HG03108 (cell line): ENCODE results near the gene PLEKHM3.

Experiments used
- ATAC-seq: cut with Tn5 transposase; IDR thresholded peaks from one replicate; pipeline ENCODE4 v1.9.1; 2021; ENCODE audit warnings: moderate library complexity; ENCODE audit not compliant: unreplicated experiment

PLEKHM3 gene, protein sequence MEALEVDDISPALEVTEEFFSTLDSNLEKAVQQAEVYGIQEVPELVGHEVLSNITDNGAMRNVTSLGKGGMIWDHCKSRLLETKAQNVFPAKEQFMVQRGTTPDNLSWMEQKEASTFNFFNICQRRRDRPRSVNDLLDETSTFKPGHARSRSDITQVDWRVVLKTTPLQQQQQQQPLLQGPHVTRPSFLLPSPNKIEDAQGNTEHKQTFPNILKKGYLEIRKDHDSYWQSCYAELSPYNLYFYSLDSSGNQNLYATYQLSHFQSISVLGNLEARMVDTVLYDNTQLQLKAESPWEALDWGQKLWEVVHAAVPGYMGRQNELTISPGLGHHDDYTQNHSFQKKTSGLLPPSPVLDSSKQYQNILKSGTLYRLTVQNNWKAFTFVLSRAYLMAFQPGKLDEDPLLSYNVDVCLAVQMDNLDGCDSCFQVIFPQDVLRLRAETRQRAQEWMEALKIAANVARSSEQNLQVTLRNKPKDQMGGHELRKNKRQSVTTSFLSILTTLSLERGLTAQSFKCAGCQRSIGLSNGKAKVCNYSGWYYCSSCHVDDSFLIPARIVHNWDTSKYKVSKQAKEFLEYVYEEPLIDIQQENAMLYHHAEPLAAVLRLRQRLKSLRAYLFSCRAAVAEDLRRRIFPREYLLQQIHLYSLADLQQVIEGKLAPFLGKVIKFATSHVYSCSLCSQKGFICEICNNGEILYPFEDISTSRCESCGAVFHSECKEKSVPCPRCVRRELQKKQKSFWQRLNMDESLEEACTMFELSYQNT

DNA sequence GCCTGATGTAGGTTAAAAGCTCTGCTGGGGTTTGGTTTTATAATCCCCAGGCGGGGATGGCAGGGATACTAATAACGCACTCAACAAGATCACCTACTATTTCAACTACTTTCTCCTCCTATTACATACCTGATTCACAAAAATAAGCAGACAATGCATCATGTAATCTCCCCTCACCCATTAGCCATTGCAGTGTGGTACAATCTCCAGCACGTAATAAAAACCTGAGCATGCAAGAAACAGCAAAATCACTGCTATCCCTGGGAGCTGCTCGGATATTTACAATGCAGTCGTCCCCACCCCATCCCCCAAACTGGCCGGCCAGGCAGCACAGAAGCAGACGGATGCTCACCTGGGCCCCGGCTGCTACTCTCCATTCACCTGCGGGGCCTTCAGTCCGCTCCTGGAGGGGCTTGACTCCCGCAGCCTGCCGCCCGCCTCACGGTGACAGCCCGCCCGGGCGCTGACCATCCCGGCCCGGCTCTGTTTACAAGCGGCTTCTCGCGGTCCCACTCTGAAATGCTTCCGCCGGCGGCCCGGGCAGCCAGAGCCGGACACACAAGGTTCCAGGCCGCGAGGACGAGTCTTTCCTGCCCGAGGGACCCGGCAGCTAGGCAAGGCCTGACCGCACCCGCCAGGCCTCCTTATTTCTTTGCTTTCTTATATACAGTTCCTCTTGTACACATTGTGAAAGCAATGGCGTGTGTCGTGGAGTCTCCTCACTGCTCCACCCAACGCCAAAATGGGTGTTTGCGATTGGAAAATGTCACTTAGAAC lies at the start of gene PLEKHM3:
PLEKHM3 (minus strand) TSS at position 491 of the 777 bp plus-strand sequence. CDS start 23,888 bp downstream, outside the sequence.
- peak; percentile 93 for ATAC-seq

DNA sequence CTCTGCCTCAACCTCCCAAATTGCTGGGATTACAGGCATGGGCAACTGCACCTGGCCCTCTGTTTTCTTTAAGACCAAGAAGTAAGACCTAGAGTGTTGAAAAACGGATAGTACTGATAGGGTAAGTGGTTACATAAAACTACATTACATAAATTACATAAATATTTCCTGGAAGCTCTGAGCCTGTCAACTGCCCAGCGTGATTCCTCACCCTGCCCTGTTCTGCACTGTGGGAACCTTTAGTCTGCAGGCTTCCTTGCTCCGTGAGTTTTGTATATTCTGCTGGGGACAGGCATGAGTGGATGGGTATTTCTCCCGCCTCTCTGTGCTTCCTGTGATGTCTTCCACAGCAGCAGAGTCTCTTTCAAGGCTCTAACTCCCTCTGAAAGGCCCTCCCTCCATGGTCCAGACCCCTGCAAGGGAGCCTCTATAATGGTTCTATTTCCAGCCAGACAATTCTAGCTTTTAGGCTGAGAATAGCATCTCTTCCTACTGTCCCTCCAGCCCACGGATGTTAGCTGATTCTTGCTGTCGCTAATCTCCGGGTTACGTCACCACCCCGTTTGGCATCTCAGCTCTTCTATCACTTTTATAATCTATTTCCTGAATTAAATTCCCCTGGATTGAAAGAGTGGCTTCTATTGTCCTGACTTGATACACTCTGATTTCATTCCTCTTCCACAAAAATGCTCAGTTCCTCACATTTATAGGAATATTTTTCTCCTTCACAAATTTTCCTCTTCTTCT lies 49.5 kb upstream of the PLEKHM3 start:
- ATAC-seq, result no peak

DNA sequence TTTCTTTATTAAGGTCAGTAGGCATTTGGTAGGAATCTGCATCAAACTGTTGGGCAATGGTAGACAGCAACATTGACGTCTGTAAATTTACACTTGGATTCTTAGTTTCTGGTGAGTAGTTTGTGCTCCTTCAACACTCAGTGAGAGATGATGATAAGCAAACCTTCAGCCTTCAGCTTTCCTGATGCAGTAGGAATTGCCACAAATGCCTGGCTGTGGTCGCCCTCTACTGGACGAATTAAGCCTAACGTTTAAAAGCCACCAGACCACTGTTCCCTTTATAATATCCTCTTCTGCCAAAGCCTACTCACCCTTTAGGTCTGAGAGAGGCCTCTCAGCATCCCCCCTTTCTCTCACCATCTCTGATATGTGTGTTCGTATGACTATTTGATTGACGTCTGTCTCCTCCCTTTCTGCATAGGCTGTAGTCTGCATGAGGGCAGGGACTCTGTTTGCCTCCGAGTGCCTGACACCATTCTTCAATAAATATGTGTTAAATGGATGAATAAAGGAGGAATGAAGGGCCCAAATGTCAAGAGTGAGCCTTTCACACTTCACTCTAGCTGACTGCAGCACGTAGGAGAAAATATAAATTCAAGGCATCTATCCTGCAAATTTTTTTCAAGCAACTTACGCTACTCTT lies 47.0 kb upstream of the PLEKHM3 start:
- ATAC-seq, result peak; percentile 76

DNA sequence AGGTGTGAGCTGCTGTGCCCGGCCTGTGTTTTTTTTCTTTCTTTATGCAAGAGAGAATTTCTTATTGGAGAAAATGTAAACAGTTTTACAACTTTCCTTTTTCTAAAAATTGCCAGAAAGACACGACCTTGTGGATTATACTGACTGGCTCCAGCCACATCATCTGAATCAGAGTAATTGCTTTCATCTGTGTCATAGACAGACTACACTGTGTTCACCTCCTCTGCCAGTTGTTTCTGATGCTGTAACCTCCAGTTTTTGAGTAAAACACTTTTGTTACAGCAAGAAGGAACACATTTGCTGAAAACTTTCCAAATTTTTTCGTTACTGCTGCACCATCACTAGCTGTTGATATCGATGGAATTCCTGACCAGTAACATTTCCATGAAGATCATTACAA lies 43.9 kb upstream of the PLEKHM3 start:
- ATAC-seq, result no peak

DNA sequence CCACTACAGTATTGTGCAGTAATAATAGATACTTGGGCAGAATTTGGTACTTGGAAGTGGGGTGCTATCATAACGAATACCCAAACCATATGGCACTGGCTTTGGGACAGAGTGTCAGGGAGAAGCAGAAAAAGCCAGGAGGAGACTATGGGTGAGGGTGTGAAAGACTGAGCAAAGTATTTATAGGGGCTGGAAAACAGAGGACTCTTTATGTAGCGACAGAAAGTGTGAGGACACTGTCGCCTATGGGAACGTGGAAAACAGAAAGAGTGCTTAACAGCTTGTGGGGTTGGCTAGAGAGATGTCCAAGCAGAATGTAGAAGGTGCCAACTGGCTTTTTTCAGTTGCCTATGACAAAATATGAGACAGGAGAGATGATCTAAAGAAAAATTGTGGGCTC lies 40.7 kb upstream of the PLEKHM3 start:
- ATAC-seq, result no peak

DNA sequence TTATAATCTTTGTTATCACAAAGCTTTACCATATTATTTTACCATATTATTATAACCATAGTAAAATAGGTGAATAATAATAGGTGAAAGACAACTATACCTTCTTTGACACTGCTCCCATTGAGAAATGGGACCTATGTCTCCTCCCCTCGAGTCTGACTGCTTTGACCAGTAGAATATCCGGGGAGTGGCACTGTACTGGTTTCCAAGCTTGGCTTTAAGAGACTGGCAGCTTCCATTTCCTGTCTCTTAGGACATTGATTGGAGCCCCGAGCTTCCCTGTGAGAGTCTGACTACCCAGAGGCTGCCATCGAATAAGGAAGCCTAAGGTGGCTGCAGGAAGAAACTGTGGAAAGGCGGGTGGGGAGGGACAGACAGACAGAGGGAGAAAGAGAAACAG lies 40.1 kb upstream of the PLEKHM3 start:
- no peak for ATAC-seq

DNA sequence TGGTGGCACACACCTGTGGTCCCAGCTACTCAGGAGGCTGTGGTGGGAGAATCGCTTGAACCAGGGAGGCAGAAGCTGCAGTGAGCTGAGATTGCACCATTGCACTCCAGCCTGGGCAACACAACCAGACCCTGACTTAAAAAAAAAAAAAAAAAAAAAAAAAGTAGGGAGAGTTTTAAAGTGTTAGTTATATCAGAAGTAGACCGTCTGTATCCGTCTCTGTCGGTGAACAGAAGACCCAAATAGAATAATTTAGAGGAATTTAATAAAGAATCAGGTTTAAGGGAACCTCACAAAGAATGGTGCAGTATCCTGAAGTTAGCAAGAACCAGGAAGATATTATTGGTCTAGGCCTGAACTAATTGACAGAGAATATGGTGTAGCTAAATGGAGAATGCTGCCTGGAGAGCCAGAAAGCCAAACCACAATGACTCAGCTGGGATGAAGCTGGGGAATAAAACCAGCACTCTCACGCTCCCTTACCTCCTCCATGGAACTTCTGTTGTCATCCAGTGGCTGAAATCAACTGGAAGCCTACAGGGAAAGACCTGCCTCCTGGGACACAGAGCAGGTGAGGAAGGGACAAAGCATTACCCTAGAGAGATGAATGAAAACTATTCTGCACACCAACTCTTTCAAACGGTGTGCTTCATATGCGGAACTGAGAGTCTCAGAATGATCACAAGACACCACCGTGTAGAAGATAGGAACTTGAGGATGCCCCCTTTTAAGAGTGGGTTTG lies 39.1 kb upstream of the PLEKHM3 start:
- peak; percentile 99 for ATAC-seq

DNA sequence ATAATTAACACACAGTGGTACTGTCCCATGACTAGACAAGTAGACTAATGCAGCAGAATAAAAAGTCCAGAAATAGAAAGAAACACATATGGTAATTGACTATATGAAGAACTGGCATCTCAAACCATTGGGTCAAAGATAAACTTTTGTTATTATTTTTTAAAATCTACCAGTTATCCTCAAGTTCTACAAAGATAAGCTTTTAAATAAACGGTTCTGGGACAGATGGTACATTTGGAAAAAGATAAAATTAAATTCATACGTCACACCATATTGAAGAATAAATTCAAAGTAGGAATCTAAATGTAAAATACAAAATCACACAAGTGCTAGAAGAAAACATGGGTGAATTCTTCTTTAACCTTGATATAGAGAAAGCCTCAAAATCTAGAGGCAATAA lies 37.6 kb upstream of the PLEKHM3 start:
- ATAC-seq, result no peak

DNA sequence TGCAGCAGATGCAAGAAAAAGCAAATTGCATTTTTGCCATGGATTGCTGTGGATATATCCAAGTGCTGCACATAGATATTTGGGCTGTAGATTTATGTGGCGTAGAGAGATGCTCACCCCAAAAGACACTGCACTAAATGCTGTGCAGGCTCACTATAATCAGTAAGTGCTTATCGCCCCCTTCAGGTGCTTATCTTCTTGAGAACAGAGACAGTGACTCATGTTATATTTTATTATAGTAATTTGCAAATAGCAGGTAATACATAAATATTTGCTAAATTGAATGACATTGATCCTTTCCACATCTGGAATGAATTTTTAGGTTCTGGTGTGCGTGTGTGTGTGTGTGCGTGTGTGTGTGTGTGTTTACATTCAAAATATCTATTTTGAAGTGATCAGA lies 36.8 kb upstream of the PLEKHM3 start:
- ATAC-seq, result no peak

DNA sequence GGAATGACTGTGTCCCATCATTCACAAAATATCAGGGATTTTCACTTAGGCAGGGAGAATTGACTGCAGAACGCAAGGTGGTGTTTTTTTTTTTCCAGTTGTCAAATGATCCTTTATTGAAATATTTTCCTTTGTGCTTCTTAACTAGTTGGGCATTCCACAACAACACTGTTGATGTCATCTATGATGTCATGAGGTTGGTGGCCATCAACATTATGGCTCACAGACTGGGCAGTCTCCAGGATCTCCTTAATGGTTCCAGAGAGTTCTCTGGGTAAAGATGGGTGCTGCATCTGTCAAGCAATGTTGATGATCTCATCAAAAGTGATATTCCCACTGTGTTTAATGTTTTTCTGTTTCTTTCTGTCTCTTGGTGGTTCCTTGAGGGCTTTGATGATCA lies 31.8 kb upstream of the PLEKHM3 start:
- ATAC-seq, result no peak

DNA sequence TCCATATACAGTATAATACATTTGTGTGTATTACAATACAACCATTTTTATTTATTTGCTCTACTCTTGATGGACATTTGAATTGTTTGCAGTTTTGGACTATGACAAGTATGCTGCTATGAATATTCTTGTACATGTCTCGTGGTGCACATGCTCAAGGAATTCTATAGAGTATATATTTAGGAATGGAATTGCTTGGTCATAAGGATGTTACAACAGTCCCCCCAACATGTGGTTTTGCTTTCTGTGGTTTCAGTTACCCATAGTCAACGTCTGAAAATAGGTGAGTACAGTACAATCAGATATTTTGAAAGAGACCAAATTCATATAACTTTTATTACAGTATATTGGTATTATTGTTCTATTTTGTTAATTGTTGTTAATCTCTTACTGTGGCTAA lies 24.1 kb upstream of the PLEKHM3 start:
- no peak for ATAC-seq

DNA sequence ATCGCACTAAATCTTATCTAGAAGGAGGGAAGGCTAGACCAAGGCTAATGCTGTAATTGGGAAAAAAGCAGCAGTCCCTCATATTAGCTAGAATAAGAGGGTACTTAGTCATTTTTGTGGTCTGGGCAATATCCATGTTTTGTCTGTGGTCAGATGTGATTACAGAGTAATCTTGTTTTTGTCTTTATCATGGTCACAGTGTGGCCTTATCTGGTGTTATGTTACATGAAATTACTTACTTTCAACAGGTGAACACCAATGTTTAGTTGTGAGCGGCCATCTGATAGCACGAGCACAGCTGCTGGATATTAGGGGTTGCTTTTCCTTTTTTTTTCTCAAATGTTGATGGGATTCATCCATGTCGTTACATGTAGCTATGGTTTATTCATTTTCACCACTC lies 23.7 kb upstream of the PLEKHM3 start:
- no peak for ATAC-seq

DNA sequence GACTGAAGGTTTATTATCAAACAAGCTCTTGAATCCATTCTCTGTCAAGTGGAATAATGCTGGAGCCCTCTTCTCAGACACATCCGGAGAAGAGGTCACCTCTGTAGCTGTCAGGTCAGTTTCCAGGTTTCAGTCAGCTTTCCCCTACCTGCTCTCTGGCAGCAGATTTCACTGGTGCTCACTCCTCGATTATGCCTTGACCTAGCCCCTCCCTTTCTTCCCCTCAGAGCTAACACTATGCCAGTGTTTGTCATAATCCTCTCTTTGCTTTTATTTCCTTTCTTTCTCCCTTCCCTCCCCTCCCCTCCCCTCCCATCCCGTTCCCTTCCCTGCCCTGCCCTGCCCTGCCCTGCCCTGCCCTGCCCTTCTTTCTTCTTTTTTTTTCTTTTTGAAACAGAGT lies 22.5 kb upstream of the PLEKHM3 start:
- no peak for ATAC-seq

DNA sequence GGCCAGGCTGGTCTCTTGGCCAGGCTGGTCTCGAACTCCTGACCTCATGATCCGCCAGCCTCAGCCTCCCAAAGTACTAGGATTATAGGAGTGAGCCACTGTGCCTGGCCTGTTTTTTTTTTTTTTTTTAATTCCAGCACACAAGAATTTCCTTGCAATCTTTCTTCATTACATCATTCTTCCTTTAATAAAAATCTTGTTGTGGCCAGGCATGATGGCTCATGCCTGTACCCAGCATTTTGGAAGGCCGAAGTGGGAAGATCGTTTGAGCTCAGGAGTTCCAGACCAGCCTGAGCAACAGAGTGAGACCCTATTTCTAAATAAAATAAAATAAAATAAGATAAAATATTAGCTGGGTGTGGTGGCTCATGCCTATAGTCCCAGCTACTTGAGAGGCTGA lies 21.4 kb upstream of the PLEKHM3 start:
- no peak for ATAC-seq

DNA sequence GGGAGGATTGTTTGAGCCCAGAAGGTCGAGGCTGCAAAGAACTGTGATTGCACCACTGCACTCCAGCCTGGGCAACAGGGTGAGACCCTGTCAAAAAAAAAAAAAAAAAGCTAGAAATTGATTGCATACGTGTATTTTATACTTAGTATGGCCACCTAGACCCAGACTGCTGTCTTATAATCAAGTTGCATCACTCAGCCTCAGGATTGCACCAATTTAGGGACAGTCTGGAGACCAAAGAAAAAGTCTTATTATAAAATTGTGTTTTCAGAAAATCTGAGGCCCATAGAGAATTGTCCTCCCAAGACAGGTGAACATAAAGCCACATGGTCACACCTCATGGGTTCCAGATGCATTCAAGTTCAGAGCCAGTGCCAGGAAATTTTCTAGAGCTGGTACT lies 17.1 kb upstream of the PLEKHM3 start:
- ATAC-seq, result no peak

DNA sequence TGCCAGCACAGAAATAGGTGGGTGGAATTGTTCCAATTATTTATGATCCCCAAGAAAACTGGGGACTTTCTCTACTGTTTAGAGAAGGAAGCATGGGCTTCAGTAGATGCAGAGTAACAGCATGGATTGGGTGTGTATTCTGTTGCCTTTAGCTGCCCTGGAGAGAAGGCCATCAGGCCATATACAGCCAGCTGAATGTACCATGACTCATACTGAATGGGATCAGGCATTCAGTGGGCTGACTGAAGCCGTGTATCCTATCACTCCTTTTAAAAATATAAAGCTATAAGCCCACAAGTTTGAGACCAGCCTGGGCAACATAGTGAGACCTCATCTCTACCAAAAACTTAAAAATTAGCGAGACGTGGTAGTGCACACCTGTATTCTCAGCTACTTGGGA lies 16.7 kb upstream of the PLEKHM3 start:
- ATAC-seq, result no peak

DNA sequence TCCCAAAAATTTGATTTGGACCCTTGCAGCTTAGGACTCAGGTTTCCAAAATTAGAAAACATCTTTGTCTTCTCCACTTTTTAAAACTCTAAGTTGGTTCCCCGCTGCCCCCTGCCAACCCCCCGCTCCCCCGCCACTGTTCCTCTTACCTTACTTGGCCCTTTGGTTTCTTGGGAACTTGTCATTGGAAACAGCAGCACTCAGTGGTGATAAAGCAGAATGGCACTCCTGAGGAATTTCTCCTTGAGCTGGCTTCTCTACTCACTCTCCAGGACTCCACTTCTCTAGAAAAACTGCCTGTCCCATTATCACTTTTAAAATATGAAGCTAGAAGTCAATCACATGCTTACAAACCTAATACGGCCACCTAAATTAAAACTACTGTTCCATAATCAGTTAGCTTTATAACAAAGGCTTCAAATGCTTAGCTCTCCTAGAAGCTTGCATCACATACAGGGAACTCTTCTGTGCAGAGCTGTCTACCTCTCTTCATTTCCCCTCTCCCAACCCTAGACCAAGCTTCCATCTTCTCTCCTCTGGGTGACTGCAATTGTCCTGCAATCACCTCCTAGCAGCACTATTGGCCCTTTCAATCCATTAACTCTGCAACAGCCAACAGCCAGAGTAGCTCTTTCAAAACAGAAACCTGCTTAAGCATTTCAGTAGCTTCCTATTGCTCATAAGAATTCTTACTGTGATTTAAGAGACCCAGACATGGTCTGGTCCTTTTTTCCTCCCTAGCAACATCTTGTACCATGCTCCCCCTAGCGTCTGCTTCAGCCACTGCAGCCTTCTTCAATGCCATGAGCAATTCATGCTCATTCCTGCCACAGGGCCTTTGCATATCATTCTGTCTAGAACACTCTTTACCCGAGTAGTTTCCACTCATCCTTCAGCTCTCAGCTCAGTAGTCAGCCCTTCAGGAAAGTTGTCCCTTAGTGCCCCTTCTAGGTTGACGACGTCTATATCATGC lies 15.2 kb upstream of the PLEKHM3 start:
- peak; percentile 57 for ATAC-seq

DNA sequence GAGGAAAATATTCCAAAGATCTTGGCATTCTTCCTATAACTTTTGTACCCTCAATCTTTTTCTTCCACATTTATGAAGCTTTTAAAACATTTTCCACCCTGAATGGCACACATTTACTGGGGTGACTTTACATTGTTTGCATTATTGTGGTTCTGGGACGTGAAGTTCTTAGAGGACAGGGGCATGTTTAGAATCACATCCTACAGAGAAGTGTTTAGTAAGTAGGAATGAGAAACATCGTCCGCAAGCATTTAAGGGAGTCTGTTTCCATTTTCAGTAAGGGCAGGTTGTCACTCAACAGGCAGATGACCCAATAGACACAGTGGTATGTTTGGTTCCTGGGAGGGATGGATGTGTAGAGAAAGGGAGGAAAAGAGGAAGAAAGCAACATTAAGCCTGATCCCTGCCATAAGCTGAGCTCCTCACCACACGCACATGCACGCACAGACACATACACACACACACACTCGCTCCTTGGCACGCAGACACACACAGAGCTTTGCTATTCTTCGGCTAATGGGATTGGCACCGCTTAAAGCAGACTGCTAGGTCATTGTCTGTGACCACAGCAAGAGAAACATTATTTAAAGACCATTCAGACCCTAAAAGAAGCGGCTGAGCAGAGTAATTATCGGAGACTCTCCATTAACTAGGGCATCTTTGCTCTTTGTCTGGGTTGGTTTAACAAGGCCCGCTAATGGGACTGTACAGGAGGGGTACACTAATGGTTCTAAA lies 14.2 kb upstream of the PLEKHM3 start:
- ATAC-seq, result no peak
